ENCODE results near the gene HDAC4. TPM values are rescaled to one million over a fixed set of nuclear protein-coding genes. Genes with fewer than 3 reads are reported as not detected.

HDAC4 gene
- total RNA-seq, 1 experiment from 2014 or later, result 47.6 TPM

DNA sequence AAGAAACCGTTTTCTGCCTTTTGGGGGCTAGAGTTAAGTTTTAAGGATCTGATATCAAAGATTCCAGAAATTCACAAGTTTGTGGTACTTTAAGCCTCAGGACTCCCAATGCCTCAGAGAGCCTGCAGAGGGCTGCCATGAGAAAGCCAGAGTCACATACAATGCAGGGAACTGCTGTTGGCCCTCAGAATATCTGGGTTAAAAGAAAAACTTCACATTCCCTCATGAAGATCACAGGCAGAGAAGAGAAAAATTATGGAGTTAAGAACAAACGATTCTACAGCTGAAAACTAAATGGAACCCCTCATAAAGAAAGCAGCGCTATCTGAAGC is 39.5 kb downstream of the HDAC4 start:
- RAD21 ChIA-PET (ENCODE audit: low non-redundant PET in 1 of 2, low total read pairs in 2 of 2, uncharacterized antibody in 2 of 2, unreplicated experiment in 2 of 2), result no interaction called here
- no peaks in the 10 kb centered on the region for H4K20me1 ChIP-seq (ENCODE audit: insufficient read depth)
- no peaks in the 10 kb centered on the region for H3K4me1 ChIP-seq (ENCODE audit: control insufficient read depth in 1 of 2, insufficient read depth in 2 of 2, low read length in 2 of 2)
- H2AFZ ChIP-seq (ENCODE audit: low read depth, low read length, poor library complexity, severe bottlenecking), result no peak overlapping the region
- TF ChIP-seq ELF1 (IDR thresholded peaks at IDR 0.05; ENCODE audit: borderline replicate concordance, low read depth) (no peak), SP1 (IDR thresholded peaks at IDR 0.05; ENCODE audit: low read depth) (no peak), ZFX (IDR thresholded peaks at IDR 0.05) (no peak), JUND (IDR thresholded peaks at IDR 0.05) (no peak), CTCF (IDR thresholded peaks at IDR 0.05 in 2 of 3, conservative IDR thresholded peaks at IDR 0.05 in 1 of 3; ENCODE audit: borderline replicate concordance in 1 of 3, insufficient read depth in 1 of 3, low read depth in 2 of 3, low read length in 2 of 3) (peak in 1 of 3 experiments; percentile 8; a peak in 1 of 6 replicates)
- TF ChIP-seq, protein P1, sequence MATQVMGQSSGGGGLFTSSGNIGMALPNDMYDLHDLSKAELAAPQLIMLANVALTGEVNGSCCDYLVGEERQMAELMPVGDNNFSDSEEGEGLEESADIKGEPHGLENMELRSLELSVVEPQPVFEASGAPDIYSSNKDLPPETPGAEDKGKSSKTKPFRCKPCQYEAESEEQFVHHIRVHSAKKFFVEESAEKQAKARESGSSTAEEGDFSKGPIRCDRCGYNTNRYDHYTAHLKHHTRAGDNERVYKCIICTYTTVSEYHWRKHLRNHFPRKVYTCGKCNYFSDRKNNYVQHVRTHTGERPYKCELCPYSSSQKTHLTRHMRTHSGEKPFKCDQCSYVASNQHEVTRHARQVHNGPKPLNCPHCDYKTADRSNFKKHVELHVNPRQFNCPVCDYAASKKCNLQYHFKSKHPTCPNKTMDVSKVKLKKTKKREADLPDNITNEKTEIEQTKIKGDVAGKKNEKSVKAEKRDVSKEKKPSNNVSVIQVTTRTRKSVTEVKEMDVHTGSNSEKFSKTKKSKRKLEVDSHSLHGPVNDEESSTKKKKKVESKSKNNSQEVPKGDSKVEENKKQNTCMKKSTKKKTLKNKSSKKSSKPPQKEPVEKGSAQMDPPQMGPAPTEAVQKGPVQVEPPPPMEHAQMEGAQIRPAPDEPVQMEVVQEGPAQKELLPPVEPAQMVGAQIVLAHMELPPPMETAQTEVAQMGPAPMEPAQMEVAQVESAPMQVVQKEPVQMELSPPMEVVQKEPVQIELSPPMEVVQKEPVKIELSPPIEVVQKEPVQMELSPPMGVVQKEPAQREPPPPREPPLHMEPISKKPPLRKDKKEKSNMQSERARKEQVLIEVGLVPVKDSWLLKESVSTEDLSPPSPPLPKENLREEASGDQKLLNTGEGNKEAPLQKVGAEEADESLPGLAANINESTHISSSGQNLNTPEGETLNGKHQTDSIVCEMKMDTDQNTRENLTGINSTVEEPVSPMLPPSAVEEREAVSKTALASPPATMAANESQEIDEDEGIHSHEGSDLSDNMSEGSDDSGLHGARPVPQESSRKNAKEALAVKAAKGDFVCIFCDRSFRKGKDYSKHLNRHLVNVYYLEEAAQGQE (IDR thresholded peaks at IDR 0.05; ENCODE audit: low read depth), result no peak
- TF ChIP-seq, protein P2, sequence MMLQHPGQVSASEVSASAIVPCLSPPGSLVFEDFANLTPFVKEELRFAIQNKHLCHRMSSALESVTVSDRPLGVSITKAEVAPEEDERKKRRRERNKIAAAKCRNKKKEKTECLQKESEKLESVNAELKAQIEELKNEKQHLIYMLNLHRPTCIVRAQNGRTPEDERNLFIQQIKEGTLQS (IDR thresholded peaks at IDR 0.05), result no peak
- H3K9me2 ChIP-seq (ENCODE audit: insufficient read depth), result no peaks in the 10 kb centered on the region
- H3K27ac ChIP-seq (ENCODE audit: low read depth, low read length), result no peak overlapping the region
- BruUV-seq (replicated peaks), result no TSS peak
- CTCF ChIA-PET, result no interaction called here
- H3K4me2 ChIP-seq (ENCODE audit: low read length), result no peak overlapping the region
- intact Hi-C loops (cut with micrococcal nuclease), result no loop called here
- H3K9me3 ChIP-seq (ENCODE audit: control insufficient read depth in 1 of 2, insufficient read depth in 1 of 2, low read depth in 1 of 2, low read length in 2 of 2), result no peaks in the 10 kb centered on the region
- no peak overlapping the region for H3K9ac ChIP-seq (ENCODE audit: low read length)
- H3K36me3 ChIP-seq (ENCODE audit: control insufficient read depth in 1 of 2, insufficient read depth in 2 of 2, low read length in 2 of 2), result no peaks in the 10 kb centered on the region
- H3K79me2 ChIP-seq (ENCODE audit: insufficient read depth, low read length), result peaks cover 3% of the 10 kb centered on the region; the same call in 1 of the 2 replicates
- H3K27me3 ChIP-seq (ENCODE audit: insufficient read depth, low read length), result no peaks in the 10 kb centered on the region
- DNase-seq (ENCODE audit: low read depth, low spot score) (no peak), ATAC-seq (no peak)
- H3K4me3 ChIP-seq (replicated peaks in 1 of 2; ENCODE audit: low read depth in 1 of 2, low read length in 2 of 2), result no peak overlapping the region
- POLR2A ChIA-PET, result no interaction called here
